ENCODE data around the gene MAT2B. TPM values are rescaled to one million over a fixed set of nuclear protein-coding genes. Genes with fewer than 3 reads are reported as not detected.

The MAT2B gene
- total RNA-seq, 3 donors from 2014 or later = 69.4 to 72.5 (median 70.5) TPM

DNA sequence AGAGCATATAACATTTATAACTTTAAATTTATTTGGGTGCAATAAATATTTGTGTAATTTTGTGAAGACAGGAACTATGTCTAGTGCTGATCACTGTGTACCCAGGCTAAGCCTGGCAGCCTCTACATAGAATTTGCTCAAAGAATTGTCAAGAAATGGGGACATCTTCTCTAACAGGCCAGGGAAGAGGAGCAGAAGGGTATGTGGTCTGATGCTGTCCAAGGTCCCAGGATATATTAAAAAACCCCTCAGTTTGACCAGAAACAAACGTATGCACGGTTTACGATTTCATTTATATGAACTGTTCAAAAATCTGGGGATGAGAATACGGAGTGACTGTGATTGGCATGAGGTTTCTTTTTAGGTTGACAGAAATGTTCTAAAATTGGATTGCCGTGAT lies 55.9 kb downstream of the MAT2B start:
- TF ChIP-seq, protein P1, sequence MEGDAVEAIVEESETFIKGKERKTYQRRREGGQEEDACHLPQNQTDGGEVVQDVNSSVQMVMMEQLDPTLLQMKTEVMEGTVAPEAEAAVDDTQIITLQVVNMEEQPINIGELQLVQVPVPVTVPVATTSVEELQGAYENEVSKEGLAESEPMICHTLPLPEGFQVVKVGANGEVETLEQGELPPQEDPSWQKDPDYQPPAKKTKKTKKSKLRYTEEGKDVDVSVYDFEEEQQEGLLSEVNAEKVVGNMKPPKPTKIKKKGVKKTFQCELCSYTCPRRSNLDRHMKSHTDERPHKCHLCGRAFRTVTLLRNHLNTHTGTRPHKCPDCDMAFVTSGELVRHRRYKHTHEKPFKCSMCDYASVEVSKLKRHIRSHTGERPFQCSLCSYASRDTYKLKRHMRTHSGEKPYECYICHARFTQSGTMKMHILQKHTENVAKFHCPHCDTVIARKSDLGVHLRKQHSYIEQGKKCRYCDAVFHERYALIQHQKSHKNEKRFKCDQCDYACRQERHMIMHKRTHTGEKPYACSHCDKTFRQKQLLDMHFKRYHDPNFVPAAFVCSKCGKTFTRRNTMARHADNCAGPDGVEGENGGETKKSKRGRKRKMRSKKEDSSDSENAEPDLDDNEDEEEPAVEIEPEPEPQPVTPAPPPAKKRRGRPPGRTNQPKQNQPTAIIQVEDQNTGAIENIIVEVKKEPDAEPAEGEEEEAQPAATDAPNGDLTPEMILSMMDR (IDR thresholded peaks at IDR 0.05) = no peak
- DNase-seq (no peak), ATAC-seq (no peak)
- H3K4me1 ChIP-seq (ENCODE audit: low read depth) = peaks cover 17% of the 10 kb centered on the region
- intact Hi-C loops (cut with DNase I, micrococcal nuclease) = loop anchor here (5.0 to 10.0 kb wide), 4 partner anchors 133 to 943 kb away; no protein-coding TSS in a partner anchor
- no peaks in the 10 kb centered on the region for H3K36me3 ChIP-seq (ENCODE audit: low read depth)
- H3K9me3 ChIP-seq = no peaks in the 10 kb centered on the region
- no peak overlapping the region for H3K4me3 ChIP-seq

DNA sequence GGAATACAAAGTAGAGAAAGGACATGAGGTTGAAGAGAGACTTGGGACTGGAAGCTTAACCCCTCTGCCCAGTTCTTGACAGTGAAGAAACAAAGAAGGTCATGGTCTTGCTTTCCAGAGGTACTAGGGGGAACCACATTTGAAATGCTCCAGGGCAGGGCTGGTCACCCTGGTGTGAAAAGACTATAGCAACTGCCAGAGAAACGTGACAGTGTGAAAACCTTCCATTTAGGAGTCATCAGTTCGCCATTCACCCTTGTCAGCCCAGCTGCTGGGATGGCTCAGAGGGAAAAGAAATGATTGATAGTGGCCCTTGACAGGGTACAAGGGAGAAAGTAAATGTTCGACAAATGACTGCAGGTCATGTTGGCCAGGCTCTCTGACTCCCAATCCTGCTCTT lies 56.7 kb downstream of the MAT2B start:
- ATAC-seq (no peak), DNase-seq (no peak)
- no peaks in the 10 kb centered on the region for H3K9me3 ChIP-seq
- peaks cover 17% of the 10 kb centered on the region for H3K4me1 ChIP-seq (ENCODE audit: low read depth)
- TF ChIP-seq, protein P1 (IDR thresholded peaks at IDR 0.05) = no peak
- no peaks in the 10 kb centered on the region for H3K36me3 ChIP-seq (ENCODE audit: low read depth)
- intact Hi-C loops (cut with DNase I, micrococcal nuclease) = loop anchor here (5.0 to 10.0 kb wide), 4 partner anchors 133 to 943 kb away; no protein-coding TSS in a partner anchor
- no peak overlapping the region for H3K4me3 ChIP-seq

GRCh38 chr5:163563112-163563511 lies 57.7 kb downstream of the MAT2B start:
- H3K36me3 ChIP-seq (ENCODE audit: low read depth) = no peaks in the 10 kb centered on the region
- TF ChIP-seq, protein P1 (IDR thresholded peaks at IDR 0.05) = no peak
- no peak overlapping the region for H3K4me3 ChIP-seq
- DNase-seq (no peak), ATAC-seq (no peak)
- intact Hi-C loops (cut with DNase I, micrococcal nuclease) = loop anchor here (5.0 to 10.0 kb wide), 4 partner anchors 132 to 942 kb away; no protein-coding TSS in a partner anchor
- no peaks in the 10 kb centered on the region for H3K9me3 ChIP-seq
- H3K4me1 ChIP-seq (ENCODE audit: low read depth) = peaks cover 17% of the 10 kb centered on the region

- no peaks in the 10 kb centered on the region for H3K36me3 ChIP-seq (ENCODE audit: low read depth)
- peaks cover 17% of the 10 kb centered on the region for H3K4me1 ChIP-seq (ENCODE audit: low read depth)
- ATAC-seq (no peak), DNase-seq (no peak)
- TF ChIP-seq, protein P1 (IDR thresholded peaks at IDR 0.05) = no peak
- no peaks in the 10 kb centered on the region for H3K9me3 ChIP-seq
- no peak overlapping the region for H3K4me3 ChIP-seq
- intact Hi-C loops (cut with DNase I, micrococcal nuclease) = loop anchor here (5.0 to 10.0 kb wide), 4 partner anchors 131 to 941 kb away; no protein-coding TSS in a partner anchor
Measured at GRCh38 chr5:163563880-163564279, 58.5 kb downstream of the MAT2B start.

DNA sequence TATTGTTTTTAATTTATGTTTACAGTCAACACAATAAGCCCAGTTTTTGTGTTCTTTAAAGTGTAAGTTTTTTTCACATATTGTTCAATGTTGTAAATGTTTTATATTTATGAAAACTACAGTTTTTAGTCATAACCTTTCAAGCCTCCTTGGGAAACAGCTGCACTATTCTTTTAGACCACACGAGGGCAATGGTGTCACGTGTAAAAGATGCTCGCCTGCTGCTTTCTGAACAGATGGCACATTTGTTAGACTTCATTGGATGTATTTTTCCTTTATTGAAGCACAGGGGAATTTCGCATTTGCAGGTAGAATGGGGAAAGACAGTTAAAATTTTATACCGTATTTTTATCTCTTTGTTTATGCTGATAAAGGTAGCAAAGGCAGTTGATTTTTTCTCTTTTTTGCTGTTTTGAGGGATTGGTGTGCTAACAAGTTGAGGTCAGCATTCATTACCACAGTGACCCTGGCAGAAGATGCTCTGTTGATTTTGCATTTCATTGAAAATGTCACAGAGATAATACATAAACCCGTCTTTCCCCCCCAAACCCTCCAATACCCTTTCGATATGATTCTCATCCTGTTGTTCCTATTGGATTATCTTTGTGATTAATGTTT lies 59.0 kb downstream of the MAT2B start:
- Histone ChIP-seq H3K9me3 (no peaks in the 10 kb centered on the region), H3K36me3 (ENCODE audit: low read depth) (no peaks in the 10 kb centered on the region), H3K4me1 (ENCODE audit: low read depth) (peaks cover 17% of the 10 kb centered on the region), H3K4me3 (no peak overlapping the region)
- peak in 2 of 3 donors; percentile 33 to 85 for DNase-seq
- peak; percentile 78 for ATAC-seq
- intact Hi-C loops (cut with DNase I, micrococcal nuclease) = loop anchor here (5.0 to 10.0 kb wide), 4 partner anchors 130 to 940 kb away; no protein-coding TSS in a partner anchor
- TF ChIP-seq, protein P1 (IDR thresholded peaks at IDR 0.05) = peak; percentile 68

All from mucosa of descending colon (tissue), 3 donors.